Gastroesophageal sphincter (tissue), 4 donors: ENCODE results near the gene ACIN1. TPM values are rescaled to one million over a fixed set of nuclear protein-coding genes. Genes with fewer than 3 reads are reported as not detected.

Experiments
- ATAC-seq: fragments of 150-250 bp; one replicate; pipeline ENCODE4 v1.9.1; 2016; ENCODE audit warnings: mild to moderate bottlenecking, moderate library complexity
- H3K27ac ChIP-seq, 4 donors: fragments of 200-600 bp; sonication (generic) in 3 of 4; 1 replicate in 3 of 4; 2 replicates in 1 of 4; pipeline ENCODE4 v1.5.1; 2016 to 2019
- H3K27me3 ChIP-seq: fragments of 200-600 bp; sonication (generic); one replicate; pipeline ENCODE4 v1.5.1; 2019
- H3K36me3 ChIP-seq, 2 donors: fragments of 200-600 bp; sonication (generic); one replicate each; pipeline ENCODE4 v1.5.1; 2019; ENCODE audit warnings: control low read depth in 1 of 2
- H3K4me1 ChIP-seq, 3 donors: fragments of 200-600 bp; sonication (generic); 1 replicate in 2 of 3; 2 replicates in 1 of 3; pipeline ENCODE4 v1.5.1; 2016 to 2019; ENCODE audit warnings: control low read depth in 2 of 3
- H3K4me3 ChIP-seq, 2 donors: fragments of 200-600 bp; sonication (generic); one replicate each; pipeline ENCODE4 v1.5.1; 2019; ENCODE audit warnings: mild to moderate bottlenecking in 1 of 2, moderate library complexity in 1 of 2
- H3K9me3 ChIP-seq, 3 donors: fragments of 200-600 bp; sonication (generic); one replicate each; pipeline ENCODE4 v1.5.1; 2017 to 2019; ENCODE audit warnings: control low read depth in 2 of 3
- EP300 ChIP-seq: sonication (generic); formaldehyde crosslinking; IDR thresholded peaks from one replicate; pipeline ENCODE4 v1.6.1; 2017; ENCODE audit warnings: antibody characterized with exemption, mild to moderate bottlenecking
- POLR2A ChIP-seq, 2 donors: fragments of 450-650 bp; IDR thresholded peaks; one replicate each; pipeline ENCODE4 v1.6.1; 2017; ENCODE audit warnings: antibody characterized with exemption in 2 of 2, mild to moderate bottlenecking in 2 of 2, moderate library complexity in 1 of 2
- POLR2AphosphoS5 ChIP-seq: sonication (generic); formaldehyde crosslinking; IDR thresholded peaks from one replicate; pipeline ENCODE4 v1.6.1; 2017; ENCODE audit warnings: antibody characterized with exemption
- WGBS, 2 donors: methylation state at CpG; one replicate each; pipeline ENCODE4 v1.1.5; 2018; ENCODE audit warnings: low coverage in 1 of 2; 5-methylcytosine and 5-hydroxymethylcytosine counted together
- total RNA-seq, 4 donors: library from RNA; depleted of rRNA; stranded (reverse); fragments of >200 nt; gene quantifications; one replicate each; pipeline ENCODE4 v1.1.0, GENCODE V29; 2016
- TF ChIP-seq, protein P1 (sequence below), 4 experiments: fragments of 200-600 bp in 2 of 4; fragments of 450-650 bp in 2 of 4; sonication (generic) in 1 of 4; IDR thresholded peaks; one replicate each; pipeline ENCODE4 v1.5.1; 2017 to 2019; ENCODE audit warnings: antibody characterized with exemption in 4 of 4, mild to moderate bottlenecking in 2 of 4, moderate library complexity in 2 of 4

The ACIN1 gene
- total RNA-seq, 4 donors from 2014 or later = 55.7 to 121 (median 91.8) TPM

DNA sequence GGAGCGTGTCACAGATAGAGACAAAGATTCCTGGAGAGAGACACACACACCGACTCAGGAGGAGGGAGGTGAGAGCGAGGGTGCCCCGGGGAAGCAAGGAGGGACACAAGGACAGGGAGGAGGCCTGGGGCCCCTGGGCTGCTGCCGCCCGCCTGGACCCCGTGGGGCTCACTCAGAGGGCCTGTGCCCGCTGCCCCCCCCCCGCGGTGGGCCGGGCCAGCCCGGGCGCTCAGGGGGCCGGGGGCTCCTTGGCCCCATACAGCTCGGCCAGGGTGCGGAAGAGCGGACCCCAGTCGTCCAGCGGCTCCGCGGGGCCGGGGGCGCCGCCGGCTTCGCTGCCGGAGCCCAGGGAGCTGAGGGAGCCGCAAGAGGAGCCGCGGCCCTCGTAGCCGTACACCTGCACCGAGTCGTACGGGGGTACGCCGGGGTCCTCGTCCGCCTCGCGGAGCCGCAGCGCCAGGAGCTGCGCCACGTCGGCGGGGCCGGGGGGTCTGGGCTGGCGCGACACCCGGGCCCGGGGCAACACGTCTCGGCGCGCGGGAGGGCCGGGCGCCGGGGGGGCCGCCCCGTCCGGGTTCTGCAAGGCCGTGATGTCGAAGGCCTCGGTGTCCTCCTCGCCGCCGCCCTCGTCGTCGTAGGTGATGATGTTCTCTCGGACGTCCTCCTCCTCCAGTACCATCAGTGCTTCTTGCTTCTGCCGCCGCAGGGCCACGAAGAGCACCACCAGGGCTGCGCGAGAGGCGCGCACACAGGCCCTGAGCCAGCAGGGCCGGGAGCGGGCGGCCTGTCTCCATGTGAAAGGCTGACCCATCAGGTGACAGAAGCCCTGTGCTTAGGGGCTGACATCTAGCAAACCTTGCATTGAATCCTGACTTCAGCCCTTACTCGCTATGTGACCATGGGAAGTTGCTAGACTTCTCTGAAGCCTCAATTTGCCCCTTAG is 46.9 kb downstream of the ACIN1 start:
- H3K4me3 ChIP-seq = no peak overlapping the region
- 45 to 78% methylated on average over 8 to 13 of the region's 85 CpGs for WGBS, 2 donors
- no peak for TF ChIP-seq EP300

DNA sequence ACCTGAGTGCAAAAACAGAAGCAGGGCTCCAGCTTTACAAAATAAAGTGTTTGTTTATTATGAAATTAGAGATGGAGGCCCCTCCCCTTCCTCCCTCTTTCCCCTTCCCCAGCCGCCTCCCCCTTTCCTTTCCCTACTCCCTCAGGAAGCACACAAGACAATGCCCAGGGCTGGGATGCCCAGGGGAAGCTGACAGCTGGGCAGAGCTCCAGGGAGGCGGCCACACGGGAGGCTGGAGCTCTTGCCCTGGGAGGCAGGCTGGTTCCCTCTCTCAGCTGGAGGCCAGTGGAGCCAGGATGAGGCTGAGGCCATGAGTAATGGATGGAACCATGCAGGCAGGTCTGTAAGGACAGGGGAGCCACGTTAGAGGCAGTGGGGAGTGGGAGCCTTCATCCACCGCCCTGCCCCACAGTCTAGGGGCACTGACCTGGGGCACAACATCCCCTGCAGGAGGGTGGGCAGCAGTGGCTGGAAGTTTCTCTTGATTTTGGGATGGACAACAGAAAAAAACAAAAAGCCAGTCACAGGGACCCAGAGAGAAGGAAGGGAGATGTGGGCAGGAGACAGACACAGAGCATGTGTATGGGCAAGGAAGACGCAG is 47.8 kb downstream of the ACIN1 start:
- 20 to 93% methylated on average over 1 to 3 of the region's 6 CpGs for WGBS, 2 donors
- Histone ChIP-seq H3K4me1 (peaks cover 0 to 6% (median 0%) of the 10 kb centered on the region in 3 donors), H3K9me3 (no peaks in the 10 kb centered on the region), H3K27ac (peak overlapping the region in 2 of 4 donors; percentile 2 to 40), H3K27me3 (peaks cover 13% of the 10 kb centered on the region), H3K4me3 (no peak overlapping the region), H3K36me3 (no peaks in the 10 kb centered on the region)
- ATAC-seq = no peak
- TF ChIP-seq, protein P1, sequence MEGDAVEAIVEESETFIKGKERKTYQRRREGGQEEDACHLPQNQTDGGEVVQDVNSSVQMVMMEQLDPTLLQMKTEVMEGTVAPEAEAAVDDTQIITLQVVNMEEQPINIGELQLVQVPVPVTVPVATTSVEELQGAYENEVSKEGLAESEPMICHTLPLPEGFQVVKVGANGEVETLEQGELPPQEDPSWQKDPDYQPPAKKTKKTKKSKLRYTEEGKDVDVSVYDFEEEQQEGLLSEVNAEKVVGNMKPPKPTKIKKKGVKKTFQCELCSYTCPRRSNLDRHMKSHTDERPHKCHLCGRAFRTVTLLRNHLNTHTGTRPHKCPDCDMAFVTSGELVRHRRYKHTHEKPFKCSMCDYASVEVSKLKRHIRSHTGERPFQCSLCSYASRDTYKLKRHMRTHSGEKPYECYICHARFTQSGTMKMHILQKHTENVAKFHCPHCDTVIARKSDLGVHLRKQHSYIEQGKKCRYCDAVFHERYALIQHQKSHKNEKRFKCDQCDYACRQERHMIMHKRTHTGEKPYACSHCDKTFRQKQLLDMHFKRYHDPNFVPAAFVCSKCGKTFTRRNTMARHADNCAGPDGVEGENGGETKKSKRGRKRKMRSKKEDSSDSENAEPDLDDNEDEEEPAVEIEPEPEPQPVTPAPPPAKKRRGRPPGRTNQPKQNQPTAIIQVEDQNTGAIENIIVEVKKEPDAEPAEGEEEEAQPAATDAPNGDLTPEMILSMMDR (IDR thresholded peaks at IDR 0.05) = no peak
- TF ChIP-seq POLR2AphosphoS5 = no peak
- no peak for TF ChIP-seq EP300

More for the DNA sequence above, 46.9 kb downstream of the ACIN1 start:
- Histone ChIP-seq H3K27ac (peak overlapping the region in 2 of 4 donors; percentile 2 to 40), H3K9me3 (no peaks in the 10 kb centered on the region), H3K27me3 (peaks cover 13% of the 10 kb centered on the region), H3K36me3 (no peaks in the 10 kb centered on the region), H3K4me1 (peaks cover 0 to 6% (median 0%) of the 10 kb centered on the region in 3 donors)
- ATAC-seq = no peak

DNA sequence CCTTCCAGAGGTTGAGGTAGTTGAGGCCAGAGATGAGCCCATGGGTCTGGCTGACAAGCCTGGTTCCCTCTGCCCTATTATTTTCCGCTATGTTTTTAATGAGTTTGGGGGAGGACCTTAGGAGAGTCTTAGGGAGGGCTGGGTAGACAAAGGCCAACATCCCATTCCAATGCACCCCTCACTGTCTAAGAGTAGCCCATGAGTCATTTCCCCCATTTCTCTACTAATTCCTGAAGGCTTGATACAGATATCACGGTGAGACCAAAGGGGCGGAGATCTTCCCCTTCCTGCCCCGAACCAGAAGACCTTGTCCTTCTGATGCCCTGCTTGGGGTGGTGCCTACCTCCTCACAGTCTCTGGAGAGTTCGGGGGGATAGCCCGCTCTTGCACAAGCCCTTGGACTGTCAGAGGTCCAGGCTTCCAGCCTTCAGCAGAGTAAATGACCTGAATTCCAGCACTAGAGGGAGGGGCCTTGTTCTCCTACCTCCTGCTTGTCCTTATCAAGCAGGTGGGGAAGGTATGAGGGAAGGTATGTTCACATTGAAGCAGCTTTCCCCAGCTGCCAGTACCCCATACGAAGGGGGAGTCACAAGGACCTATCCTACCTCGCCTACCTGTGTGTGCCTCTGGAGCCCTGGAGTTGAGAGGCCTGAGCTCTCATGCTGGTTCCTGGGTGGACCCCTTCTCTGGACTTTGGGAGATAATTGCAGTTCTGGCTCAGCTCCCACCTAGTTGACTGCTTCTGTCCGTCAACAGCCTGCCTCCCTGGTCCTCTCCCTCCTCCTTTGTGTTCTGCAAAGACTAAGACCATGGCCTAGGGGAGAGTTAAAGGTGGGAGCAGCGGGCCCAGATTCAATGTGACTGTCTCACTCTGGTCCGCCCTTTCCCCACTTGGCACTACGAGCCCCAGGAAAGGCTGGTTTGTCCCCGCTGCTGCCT is 49.2 kb downstream of the ACIN1 start:
- TF ChIP-seq EP300 (no peak), POLR2A (IDR thresholded peaks at IDR 0.05) (no peak), POLR2AphosphoS5 (no peak)
- TF ChIP-seq, protein P1 (IDR thresholded peaks at IDR 0.05) = no peak
- Histone ChIP-seq H3K27me3 (peaks cover 13% of the 10 kb centered on the region), H3K36me3 (no peaks in the 10 kb centered on the region), H3K9me3 (no peaks in the 10 kb centered on the region), H3K4me3 (no peak overlapping the region), H3K4me1 (peaks cover 0 to 6% (median 0%) of the 10 kb centered on the region in 3 donors), H3K27ac (no peak overlapping the region)
- ATAC-seq = no peak
- WGBS, 2 donors = 86 to 95% methylated on average over 3 to 6 of the region's 13 CpGs

DNA sequence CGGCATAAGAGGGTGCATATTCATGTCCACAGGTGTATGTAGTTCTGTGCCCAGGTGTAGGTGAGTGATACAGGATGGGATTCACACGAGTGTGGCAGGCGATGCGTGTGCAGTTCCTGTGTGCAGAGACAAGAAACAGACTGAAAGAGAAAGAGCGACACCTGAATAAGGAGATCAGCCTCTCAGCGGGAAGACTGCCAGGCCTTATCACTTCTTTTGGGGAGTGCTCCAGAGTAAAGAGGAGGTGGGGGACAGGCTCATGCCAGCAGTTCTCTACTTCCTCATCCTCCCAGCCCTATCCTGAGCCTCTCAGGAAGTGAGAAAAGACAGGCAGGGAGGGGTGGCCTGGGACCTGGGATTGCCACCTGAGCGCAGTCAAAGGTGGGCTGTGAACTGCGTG is 50.1 kb downstream of the ACIN1 start:
- Histone ChIP-seq H3K27me3 (peaks cover 13% of the 10 kb centered on the region), H3K9me3 (no peaks in the 10 kb centered on the region), H3K36me3 (no peaks in the 10 kb centered on the region), H3K4me1 (peaks cover 0 to 6% (median 0%) of the 10 kb centered on the region in 3 donors), H3K4me3 (no peak overlapping the region), H3K27ac (no peak overlapping the region)
- no peak for TF ChIP-seq POLR2A (IDR thresholded peaks at IDR 0.05)
- TF ChIP-seq POLR2AphosphoS5 = no peak
- TF ChIP-seq, protein P1 (IDR thresholded peaks at IDR 0.05) = no peak
- no peak for TF ChIP-seq EP300
- no peak for ATAC-seq
- 80% methylated on average over 3 to 6 of the region's 8 CpGs for WGBS, 2 donors

DNA sequence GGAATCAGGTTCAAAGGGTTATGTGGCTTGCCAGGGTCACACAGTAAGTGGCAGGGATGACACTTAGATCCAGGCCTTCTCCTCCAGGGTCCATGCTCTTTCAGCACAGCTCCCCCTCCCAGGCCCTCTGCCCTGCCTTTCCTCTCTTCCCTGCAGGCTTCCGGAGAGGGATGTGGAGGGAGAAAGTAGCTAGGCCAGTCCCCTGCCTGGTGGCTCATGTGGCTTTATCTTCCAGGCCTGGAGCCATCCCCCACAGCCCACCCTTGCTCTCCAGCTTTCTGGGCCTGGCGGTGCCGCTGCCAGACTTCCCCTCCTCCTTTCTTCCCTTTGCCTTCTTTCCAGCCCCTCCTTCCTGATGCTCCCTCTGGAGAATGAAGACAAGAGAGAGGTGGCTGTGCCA is 51.2 kb downstream of the ACIN1 start:
- TF ChIP-seq EP300 = no peak
- TF ChIP-seq, protein P1 (IDR thresholded peaks at IDR 0.05) = no peak
- TF ChIP-seq POLR2AphosphoS5 = no peak
- no peak for TF ChIP-seq POLR2A (IDR thresholded peaks at IDR 0.05)
- Histone ChIP-seq H3K4me1 (peaks cover 0 to 6% (median 0%) of the 10 kb centered on the region in 3 donors), H3K27ac (no peak overlapping the region), H3K36me3 (no peaks in the 10 kb centered on the region), H3K4me3 (no peak overlapping the region), H3K9me3 (no peaks in the 10 kb centered on the region), H3K27me3 (peaks cover 13% of the 10 kb centered on the region)
- WGBS, 2 donors = 60 to 69% methylated on average over 2 to 3 of the region's 3 CpGs
- no peak for ATAC-seq
